ENCODE results near the gene GLYR1.

GLYR1 gene

GRCh38 chr16:4880006-4880580 is 33.0 kb upstream of the GLYR1 start:
- DNase-seq (ENCODE audit: insufficient read length, low spot score) (no peak), FAIRE-seq (no peak)

DNA sequence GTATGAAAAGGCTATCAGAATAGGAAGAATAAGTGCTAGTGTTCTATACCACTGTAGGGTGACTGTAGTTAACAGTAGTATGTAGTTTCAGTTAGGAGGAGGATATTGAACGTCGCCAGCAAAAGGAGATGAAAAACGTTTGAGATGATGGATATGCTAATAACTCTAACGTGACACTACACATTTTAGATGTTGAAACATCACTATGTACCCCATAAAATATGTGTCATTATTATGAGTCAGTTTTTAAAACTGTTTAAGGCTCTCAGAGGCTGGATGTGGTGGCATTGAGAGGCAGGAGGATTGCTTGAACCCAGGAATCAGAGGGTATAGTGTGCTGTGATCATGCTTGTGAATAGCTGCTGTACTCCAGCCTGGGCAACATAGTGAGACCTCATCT is 32.0 kb upstream of the GLYR1 start:
- DNase-seq (ENCODE audit: insufficient read length, low spot score) (no peak), FAIRE-seq (no peak)

DNA sequence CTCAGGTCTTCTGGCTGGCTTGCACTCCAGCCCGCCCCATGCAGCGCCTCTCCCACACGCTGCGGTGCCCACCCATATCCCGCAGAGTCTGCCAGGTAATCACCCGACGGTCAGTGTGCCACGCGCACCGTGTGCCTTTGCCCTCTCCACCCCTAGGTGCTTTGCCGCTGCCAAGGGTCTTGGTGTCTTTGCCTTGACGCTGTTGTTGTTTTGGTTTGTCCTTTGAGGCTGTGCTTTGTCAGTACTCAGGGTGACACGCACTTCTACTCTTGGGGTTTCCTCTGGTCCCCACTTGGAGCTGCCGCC is 30.2 kb upstream of the GLYR1 start:
- FAIRE-seq, result no peak
- DNase-seq (ENCODE audit: insufficient read length, low spot score), result no peak

DNA sequence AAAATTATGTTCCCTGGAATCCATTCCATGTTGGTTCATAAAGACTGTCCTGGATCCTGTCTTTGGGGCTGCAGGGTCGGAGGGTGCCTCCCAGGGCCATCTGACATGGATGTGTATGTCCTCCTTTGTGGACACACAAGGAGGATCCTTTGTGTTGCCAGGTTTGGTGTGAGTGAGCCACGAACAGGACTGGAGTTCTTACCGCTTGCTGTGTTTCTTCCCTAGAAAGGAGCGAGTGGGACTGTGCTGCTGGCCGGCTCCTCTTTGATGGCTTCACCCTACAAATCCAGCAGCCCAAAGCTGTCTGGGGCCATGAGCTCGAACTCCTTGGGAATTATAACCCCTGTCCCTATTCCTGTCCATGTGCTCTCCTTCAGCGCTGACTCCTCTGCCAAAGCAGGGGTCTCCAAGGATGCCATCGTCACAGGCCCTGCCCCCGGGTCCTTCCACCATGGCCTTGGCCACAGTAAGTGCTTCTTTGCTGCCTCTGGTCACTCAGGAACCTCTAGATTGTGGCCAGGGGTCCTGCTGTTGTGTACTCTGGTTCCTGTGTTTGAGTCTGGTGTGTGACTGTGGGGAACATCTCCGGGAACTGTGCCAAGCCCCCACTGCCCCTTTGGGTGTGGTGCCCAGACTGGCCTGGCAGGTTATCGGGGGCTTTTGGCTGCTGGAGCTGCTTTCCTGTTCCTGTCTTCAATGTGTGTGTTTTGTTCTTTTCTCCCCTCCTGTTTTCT is 29.7 kb upstream of the GLYR1 start:
- no peak for FAIRE-seq
- no peak for DNase-seq (ENCODE audit: insufficient read length, low spot score)

- FAIRE-seq (no peak), DNase-seq (ENCODE audit: insufficient read length, low spot score) (no peak)
Observed at GRCh38 chr16:4874666-4875065, 27.6 kb upstream of the GLYR1 start.

DNA sequence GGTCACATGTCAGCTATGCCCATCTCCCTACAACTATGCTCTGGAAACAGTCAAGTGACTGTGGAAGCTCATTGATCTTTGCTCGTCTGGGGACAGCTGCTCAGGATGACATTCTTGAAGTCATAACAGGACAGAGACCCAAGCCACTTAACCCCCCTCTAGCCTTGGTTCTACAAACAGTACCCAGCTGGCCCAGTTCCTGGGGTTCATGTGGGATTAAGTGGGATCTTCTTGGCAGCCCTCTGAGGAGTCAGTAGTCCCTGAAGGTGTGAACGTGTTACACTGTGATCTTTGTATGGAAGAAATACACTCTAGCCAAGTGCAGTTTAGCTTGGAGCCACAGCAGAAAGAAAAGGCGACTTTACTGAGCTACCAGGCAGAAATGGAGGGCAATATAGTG is 26.0 kb upstream of the GLYR1 start:
- FAIRE-seq (no peak), DNase-seq (ENCODE audit: insufficient read length, low spot score) (no peak)

- FAIRE-seq, result no peak
- no peak for DNase-seq (ENCODE audit: insufficient read length, low spot score)
Observed at GRCh38 chr16:4871071-4871470, 24.0 kb upstream of the GLYR1 start.

- FAIRE-seq, result no peak
- no peak for DNase-seq (ENCODE audit: insufficient read length, low spot score)
Observed at GRCh38 chr16:4870138-4870671, 23.1 kb upstream of the GLYR1 start.

DNA sequence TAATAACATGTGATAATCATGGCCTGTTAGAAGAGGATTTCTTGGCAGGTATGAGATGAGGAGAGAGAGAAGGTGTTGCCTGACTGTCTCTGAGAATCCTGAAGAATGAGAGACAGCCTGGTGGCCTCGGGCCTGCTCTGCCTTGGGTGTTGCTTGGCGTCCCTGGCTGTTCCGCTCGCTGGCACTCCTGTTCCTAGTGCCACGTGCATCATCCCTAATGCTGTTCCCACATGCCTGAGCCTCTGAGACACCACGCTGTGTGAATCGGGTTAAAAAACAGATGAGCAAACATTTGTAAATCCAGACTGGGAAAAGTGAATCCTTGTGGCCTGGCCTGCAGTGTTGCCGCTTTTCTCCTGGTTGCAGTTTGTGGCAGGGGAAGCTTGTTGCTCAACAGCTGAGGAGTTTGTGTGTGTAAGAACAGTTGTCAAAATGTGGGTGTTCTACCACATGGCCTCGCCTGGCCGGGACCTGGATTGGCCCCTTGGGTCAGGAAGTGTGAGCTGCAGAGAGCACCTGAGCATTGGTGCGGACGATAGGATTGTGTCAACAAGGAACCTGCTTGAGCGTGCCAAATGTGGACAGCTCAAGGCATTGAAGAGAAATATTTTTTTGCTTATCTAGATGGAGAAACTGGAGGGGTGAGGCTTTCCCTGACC is 22.2 kb upstream of the GLYR1 start:
- peak; percentile 46 for FAIRE-seq

GRCh38 chr16:4868535-4868934 is 21.4 kb upstream of the GLYR1 start:
- no peak for DNase-seq (ENCODE audit: insufficient read length, low spot score)
- no peak for FAIRE-seq

More for the DNA sequence above, 22.2 kb upstream of the GLYR1 start:
- DNase-seq (ENCODE audit: insufficient read length, low spot score), result no peak

DNA sequence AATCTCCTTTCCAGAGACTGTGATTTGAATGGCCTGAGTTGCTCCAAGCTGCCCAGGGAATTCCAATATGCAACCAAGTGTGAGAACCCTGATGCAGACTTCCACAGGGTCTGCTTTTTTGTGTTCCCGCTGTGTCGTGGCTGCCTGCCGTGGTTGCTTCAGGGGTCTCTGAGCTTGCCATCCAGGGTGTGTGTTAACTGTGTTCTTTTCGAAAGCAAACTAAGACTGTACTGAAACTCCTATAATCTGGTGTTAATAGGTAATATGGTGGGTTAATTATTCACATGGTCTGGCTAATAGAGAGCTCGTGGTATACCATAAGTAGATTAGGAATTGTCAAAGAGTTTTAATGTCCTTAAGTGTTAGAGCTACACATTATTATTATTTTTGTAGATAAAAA is 20.9 kb upstream of the GLYR1 start:
- DNase-seq (ENCODE audit: insufficient read length, low spot score) (no peak), FAIRE-seq (no peak)

DNA sequence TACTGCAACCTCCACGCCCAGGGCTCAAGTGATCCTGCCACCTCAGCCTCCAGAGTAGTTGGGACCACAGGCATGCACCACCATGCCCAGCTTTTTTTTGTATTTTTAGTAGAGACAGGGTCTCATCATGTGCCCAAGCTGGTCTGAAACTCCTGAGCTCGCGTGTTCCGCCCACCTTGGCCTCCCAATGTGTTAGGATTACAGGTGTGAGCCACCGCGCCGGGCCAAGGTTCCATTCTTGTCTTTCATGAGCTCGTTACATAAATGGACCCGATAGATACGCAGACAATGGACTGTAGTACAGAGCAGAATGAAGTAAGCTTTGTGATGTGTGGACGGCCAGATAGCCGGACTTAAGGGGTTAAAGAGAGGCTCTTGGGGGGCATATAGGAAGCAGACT is 19.5 kb upstream of the GLYR1 start:
- no peak for DNase-seq (ENCODE audit: insufficient read length, low spot score)
- no peak for FAIRE-seq

GRCh38 chr16:4865231-4865860 is 18.3 kb upstream of the GLYR1 start:
- DNase-seq (ENCODE audit: insufficient read length, low spot score), result no peak
- no peak for FAIRE-seq

GRCh38 chr16:4864728-4865127 is 17.6 kb upstream of the GLYR1 start:
- FAIRE-seq (no peak), DNase-seq (ENCODE audit: insufficient read length, low spot score) (no peak)

DNA sequence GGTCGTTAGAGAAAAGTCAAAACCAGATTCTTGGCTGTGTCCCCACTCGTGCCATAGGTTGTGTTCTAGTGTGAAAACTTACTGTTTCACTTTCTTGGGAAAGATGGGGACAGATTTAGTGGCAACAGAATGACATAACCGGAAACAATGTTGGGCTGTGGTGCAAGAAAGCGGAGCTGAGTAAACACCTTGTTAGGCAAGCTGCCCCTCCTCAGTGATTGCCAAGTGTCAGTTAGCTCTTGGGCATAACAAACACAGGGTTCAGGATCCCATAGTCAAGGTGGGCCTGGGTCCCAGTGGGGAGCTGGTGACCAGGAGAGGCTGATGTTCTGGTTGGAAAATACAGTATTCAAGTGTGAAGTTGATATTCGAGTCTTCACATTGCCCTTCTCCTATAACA is 15.6 kb upstream of the GLYR1 start:
- no peak for FAIRE-seq

GRCh38 chr16:4860727-4861342 is 13.7 kb upstream of the GLYR1 start:
- no peak for FAIRE-seq

More for the DNA sequence above, 15.6 kb upstream of the GLYR1 start:
- DNase-seq (ENCODE audit: insufficient read length, low spot score), result no peak

DNA sequence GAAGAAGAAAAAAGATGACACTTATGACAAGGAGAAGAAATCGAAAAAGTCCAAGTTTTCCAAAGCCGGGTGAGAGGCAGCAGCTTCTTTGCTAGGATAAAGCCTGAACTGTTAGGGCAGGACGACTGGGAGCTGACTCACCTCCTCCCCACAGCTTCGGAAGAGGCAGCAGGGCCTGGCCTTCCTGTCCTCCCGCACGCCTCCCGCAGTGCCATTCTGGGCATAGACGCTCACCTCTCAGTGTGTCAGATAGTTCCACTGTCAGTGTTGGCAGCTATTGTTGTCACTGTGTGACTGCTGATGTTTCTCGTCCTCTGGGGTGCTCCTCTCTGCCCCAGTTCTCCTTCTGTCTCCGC is 12.8 kb upstream of the GLYR1 start:
- FAIRE-seq (no peak), DNase-seq (ENCODE audit: insufficient read length, low spot score) (no peak)

More at GRCh38 chr16:4860727-4861342, 13.7 kb upstream of the GLYR1 start:
- no peak for DNase-seq (ENCODE audit: insufficient read length, low spot score)

- FAIRE-seq (no peak), DNase-seq (ENCODE audit: insufficient read length, low spot score) (no peak)
Observed at GRCh38 chr16:4859190-4859899, 12.3 kb upstream of the GLYR1 start.

DNA sequence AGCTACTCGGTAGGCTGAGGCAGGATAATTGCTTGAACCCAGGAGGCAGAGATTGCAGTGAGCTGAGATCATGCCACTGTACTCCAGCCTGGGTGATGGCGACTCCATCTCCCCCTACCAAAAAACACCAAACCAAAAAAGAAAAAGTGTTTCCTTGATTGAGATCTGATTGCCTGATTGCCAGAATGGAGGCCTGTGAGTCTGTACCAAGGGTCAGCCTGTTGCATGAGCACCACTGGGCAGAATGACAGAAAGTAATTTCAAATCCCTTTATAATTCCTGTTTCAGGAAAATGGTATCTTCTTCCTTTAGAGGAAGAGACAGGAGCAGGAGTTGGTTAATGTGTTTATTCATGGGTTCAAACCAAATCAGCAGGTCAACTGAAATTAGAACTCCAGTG is 8.7 kb upstream of the GLYR1 start:
- DNase-seq (ENCODE audit: insufficient read length, low spot score) (no peak), FAIRE-seq (no peak)

- no peak for DNase-seq (ENCODE audit: insufficient read length, low spot score)
- FAIRE-seq, result no peak
Observed at GRCh38 chr16:4855371-4855770, 8.3 kb upstream of the GLYR1 start.

Measured in HTR-8/SVneo (cell line).